ENCODE results near the gene SLC25A42.

DNA sequence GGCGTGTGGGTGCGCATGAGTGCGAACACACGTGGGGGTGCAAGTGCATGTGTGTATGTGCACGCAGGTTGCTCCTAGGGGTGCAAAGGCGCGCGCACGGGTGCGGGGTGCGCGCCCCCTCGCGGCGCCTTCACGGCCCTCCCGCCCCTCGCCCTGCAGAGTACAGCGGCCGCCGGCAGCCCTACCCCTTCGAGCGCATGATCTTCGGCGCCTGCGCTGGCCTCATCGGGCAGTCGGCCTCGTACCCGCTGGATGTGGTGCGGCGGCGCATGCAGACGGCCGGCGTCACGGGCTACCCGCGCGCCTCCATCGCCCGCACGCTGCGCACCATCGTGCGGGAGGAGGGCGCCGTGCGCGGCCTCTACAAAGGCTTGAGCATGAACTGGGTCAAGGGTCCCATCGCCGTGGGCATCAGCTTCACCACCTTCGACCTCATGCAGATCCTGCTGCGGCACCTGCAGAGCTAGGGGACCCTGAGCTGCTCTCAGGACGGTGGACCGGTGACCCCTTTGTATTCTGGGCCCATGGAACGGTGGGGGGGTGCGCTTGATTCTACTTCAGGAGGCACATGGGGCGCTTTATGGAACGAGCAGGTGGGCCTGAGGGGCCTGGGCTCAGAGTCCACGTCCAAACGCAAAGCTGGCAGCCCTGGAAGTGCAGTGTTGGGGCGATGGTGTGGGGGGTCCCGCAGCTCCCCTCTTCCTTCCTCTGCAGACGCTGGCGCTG is 46.8 kb downstream of the SLC25A42 start:
- TF ChIP-seq PCBP2 (optimal IDR thresholded peaks at IDR 0.05; ENCODE audit: low read depth, low read length, poor library complexity, severe bottlenecking) (no peak), EP300 (IDR thresholded peaks at IDR 0.05; ENCODE audit: low read depth in 2 of 2, low read length in 2 of 2) (no peak), EP300 (CRISPR knock-in tag; IDR thresholded peaks at IDR 0.05; ENCODE audit: borderline replicate concordance) (no peak), ZBTB42 (CRISPR knock-in tag; IDR thresholded peaks at IDR 0.05) (no peak), GABPB1 (CRISPR knock-in tag; IDR thresholded peaks at IDR 0.05) (no peak), JUN (CRISPR knock-in tag; IDR thresholded peaks at IDR 0.05) (no peak)
- TF ChIP-seq, protein P1, sequence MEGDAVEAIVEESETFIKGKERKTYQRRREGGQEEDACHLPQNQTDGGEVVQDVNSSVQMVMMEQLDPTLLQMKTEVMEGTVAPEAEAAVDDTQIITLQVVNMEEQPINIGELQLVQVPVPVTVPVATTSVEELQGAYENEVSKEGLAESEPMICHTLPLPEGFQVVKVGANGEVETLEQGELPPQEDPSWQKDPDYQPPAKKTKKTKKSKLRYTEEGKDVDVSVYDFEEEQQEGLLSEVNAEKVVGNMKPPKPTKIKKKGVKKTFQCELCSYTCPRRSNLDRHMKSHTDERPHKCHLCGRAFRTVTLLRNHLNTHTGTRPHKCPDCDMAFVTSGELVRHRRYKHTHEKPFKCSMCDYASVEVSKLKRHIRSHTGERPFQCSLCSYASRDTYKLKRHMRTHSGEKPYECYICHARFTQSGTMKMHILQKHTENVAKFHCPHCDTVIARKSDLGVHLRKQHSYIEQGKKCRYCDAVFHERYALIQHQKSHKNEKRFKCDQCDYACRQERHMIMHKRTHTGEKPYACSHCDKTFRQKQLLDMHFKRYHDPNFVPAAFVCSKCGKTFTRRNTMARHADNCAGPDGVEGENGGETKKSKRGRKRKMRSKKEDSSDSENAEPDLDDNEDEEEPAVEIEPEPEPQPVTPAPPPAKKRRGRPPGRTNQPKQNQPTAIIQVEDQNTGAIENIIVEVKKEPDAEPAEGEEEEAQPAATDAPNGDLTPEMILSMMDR (CRISPR knock-in tag; IDR thresholded peaks at IDR 0.05) = no peak

Data from HepG2 (cell line).